Fibroblast of peridontal ligament (primary cell): Measurements from ENCODE around the gene SAFB.
"Not testable (repeated sequence)": the region's sequence is repeated elsewhere in the genome, so short reads cannot be mapped to it uniquely, and the experiment has no call there.

Experiments
- DNase-seq: peaks from one replicate; pipeline ENCODE4 v3.0.0-alpha.2; 2010; ENCODE audit errors: extremely low read depth

Gene SAFB

GRCh38 chr19:5697022-5697889 lies 74.4 kb downstream of the SAFB start:
- DNase-seq = no peak

GRCh38 chr19:5697890-5698634 lies 75.2 kb downstream of the SAFB start:
- no peak for DNase-seq

GRCh38 chr19:5698635-5699422 lies 75.9 kb downstream of the SAFB start:
- no peak for DNase-seq

GRCh38 chr19:5700455-5701092 lies 77.7 kb downstream of the SAFB start:
- DNase-seq = no peak

GRCh38 chr19:5702053-5702410 lies 79.1 kb downstream of the SAFB start:
- not testable (repeated sequence) for DNase-seq

- no peak for DNase-seq
Measured at GRCh38 chr19:5703819-5704818, 81.2 kb downstream of the SAFB start.

GRCh38 chr19:5705552-5705951 lies 82.7 kb downstream of the SAFB start:
- DNase-seq = no peak

DNA sequence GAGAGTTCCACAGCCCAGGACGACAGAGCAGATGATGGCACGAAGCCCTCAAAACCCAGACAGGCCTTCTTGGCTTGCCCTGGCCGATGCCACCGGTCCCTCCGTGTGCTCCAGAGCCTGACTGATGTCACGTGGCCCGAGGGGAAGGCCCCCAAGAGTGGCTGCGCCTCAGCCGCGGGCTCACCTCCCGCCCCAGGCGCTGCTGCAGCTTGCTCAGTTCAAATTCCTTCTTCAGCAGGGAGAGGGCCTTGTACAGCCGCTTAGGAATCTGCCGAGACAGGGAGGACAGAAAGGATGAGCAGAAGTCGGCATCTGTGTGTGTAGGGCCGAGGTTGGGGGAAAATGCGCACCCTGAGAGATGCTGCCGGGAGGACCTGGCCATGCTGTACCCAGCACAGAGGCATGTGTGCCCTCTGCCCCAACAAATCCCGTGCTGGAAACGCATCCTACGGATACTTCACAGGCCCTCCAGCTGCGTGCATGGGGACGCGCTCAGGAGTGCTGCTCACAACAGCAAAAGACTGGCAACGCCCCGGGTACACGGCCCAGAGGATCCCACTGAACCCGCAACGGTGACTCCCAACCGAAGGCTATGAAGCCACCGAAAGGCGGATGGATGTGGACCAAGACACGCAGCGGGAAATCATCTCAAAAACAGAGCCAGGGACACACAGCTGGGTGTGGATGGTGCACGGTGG lies 84.1 kb downstream of the SAFB start:
- DNase-seq = no peak

GRCh38 chr19:5707576-5708575 lies 85.0 kb downstream of the SAFB start:
- DNase-seq = no peak

- no peak for DNase-seq
Measured at GRCh38 chr19:5711025-5711424, 88.1 kb downstream of the SAFB start.

- no peak for DNase-seq
Measured at GRCh38 chr19:5711713-5712161, 88.9 kb downstream of the SAFB start.

- no peak for DNase-seq
Measured at GRCh38 chr19:5713228-5713627, 90.3 kb downstream of the SAFB start.

- no peak for DNase-seq
Measured at GRCh38 chr19:5714816-5715215, 91.9 kb downstream of the SAFB start.

- no peak for DNase-seq
Measured at GRCh38 chr19:5717215-5717935, 94.5 kb downstream of the SAFB start.
